AG10803 (cell line): ENCODE results near the gene CUBN.

Experiments used
- DNase-seq: peaks from one replicate; pipeline ENCODE4 v3.0.0; 2010; ENCODE audit warnings: low read depth
- H3K4me3 ChIP-seq: 2 replicates; pipeline ENCODE4 v1.5.1; 2011; ENCODE audit warnings: mild to moderate bottlenecking, low read length, control low read depth
- CTCF ChIP-seq: conservative IDR thresholded peaks from 2 replicates; pipeline ENCODE4 v1.5.1; 2011; ENCODE audit warnings: mild to moderate bottlenecking, low read length, control low read depth, inconsistent platforms

The CUBN gene

DNA sequence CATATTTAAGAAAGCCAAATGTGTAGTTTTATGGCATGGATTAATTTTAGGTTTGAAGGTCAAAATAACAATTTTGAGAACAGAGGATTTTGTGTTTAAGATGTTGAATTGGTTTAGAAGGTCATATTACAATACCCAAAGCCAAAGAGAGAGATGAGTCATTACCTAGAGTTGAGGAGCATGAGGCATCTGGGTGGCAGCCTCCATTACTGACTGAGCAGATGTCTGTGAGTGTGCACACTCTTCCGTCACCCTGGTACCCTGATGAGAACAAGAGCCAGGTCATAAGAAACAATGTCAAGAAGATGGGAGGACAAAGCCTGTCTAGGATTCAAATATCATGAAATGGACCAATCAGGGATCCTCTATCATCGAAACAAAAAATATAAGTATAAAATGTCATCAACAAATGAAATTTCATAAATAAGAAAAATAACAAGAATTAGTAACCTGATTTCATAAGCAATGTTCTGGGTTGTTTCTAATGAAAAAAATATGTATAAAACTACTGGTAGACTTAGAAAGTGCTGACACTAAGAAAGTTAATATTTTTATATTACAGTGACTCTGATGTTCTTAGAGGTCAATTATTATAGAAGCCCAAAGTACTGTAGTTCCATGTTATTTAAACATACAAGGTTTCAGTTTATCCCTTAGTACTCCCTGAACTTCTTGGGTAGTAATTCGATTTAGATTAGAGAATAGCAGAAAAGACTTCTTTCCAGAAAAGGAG lies 20.0 kb downstream of the CUBN start:
- no peak for TF ChIP-seq CTCF
- no peak overlapping the region for H3K4me3 ChIP-seq
- DNase-seq, result peak; percentile 80

GRCh38 chr10:17109046-17109445 lies 20.6 kb downstream of the CUBN start:
- DNase-seq, result no peak
- H3K4me3 ChIP-seq, result no peak overlapping the region
- TF ChIP-seq CTCF, result no peak

DNA sequence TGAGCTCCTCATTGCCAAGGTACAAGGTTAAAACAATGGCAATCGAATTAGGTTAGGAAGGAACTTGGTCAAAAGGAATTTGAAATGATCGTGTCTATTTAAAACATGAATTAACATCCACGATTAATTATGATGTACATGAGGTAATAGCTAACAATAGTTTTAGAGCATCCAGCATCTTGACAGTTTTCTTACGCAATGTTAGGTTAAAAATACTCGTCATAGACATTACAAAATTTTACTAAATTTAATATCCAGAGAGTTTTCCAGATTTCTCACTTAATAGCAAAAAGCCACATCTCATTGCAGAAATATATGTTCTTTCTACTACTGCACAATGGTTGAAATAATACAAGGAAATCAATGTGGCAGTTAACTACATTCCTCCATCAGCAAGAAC lies 22.6 kb downstream of the CUBN start:
- no peak for TF ChIP-seq CTCF
- no peak overlapping the region for H3K4me3 ChIP-seq
- no peak for DNase-seq

GRCh38 chr10:17101910-17102266 lies 27.7 kb downstream of the CUBN start:
- no peak overlapping the region for H3K4me3 ChIP-seq
- TF ChIP-seq CTCF, result no peak
- no peak for DNase-seq

- no peak overlapping the region for H3K4me3 ChIP-seq
- no peak for TF ChIP-seq CTCF
- DNase-seq, result no peak
Observed at GRCh38 chr10:17101257-17101909, 28.2 kb downstream of the CUBN start.

DNA sequence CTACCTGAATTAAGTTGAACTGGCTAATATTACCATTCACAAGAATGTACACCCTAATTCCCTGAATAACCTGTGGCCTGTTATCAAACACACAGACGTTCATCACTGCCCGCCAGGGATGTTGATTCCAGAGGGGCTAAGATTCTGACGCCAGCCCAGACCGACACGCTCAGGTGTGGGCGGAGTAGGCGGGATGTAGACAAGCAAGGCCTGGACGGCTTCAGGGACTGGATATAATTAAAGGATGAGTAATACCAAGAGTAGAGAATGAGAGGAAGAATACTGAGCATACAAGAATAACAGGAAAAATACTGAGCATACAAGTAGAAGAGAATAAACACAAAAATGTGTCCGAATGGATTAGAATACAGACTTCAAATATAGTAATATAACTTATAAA lies 29.0 kb downstream of the CUBN start:
- no peak for TF ChIP-seq CTCF
- H3K4me3 ChIP-seq, result no peak overlapping the region
- no peak for DNase-seq

- no peak for DNase-seq
- H3K4me3 ChIP-seq, result no peak overlapping the region
- no peak for TF ChIP-seq CTCF
Observed at GRCh38 chr10:17098012-17098411, 31.6 kb downstream of the CUBN start.
